PC-9 (cell line): ENCODE measurements around the gene ZDBF2.

Source experiments
- CTCF ChIP-seq: fragments of 200-600 bp; sonication (generic); conservative IDR thresholded peaks from 2 replicates; pipeline ENCODE4 v1.6.1; 2017; ENCODE audit warnings: mixed run types, antibody characterized with exemption, mild to moderate bottlenecking, moderate library complexity
- EZH2 ChIP-seq: fragments of 200-600 bp; sonication (generic); IDR thresholded peaks from 2 replicates; pipeline ENCODE4 v1.8.0; 2017; ENCODE audit warnings: antibody characterized with exemption, low read depth

- TF ChIP-seq EZH2 (no peak), CTCF (no peak)
These were observed 14.9 kb upstream of the ZDBF2 start for GRCh38 chr2:206259376-206260187.
